Measurements from ENCODE around the gene PEX26.
"Not testable (repeated sequence)": the region's sequence is repeated elsewhere in the genome, so short reads cannot be mapped to it uniquely, and the experiment has no call there.

The PEX26 gene

GRCh38 chr22:18071307-18071967 is 6.4 kb upstream of the PEX26 start:
- DNase-seq (ENCODE audit: low spot score) = not testable (repeated sequence)

- no peak for DNase-seq (ENCODE audit: low spot score)
Observed at GRCh38 chr22:18071968-18072310, 5.9 kb upstream of the PEX26 start.

GRCh38 chr22:18073467-18073866 is 4.3 kb upstream of the PEX26 start:
- DNase-seq (ENCODE audit: low spot score) = no peak

- DNase-seq (ENCODE audit: low spot score) = not testable (repeated sequence)
Observed at GRCh38 chr22:18073927-18074326, 3.9 kb upstream of the PEX26 start.

- no peak for DNase-seq (ENCODE audit: low spot score)
Observed at GRCh38 chr22:18075101-18075719, 2.6 kb upstream of the PEX26 start.

- DNase-seq (ENCODE audit: low spot score) = peak; percentile 60
Observed at GRCh38 chr22:18075720-18076497, 1.9 kb upstream of the PEX26 start.

- no peak for DNase-seq (ENCODE audit: low spot score)
Observed at GRCh38 chr22:18077087-18077638, 627 bp upstream of the PEX26 start.

- DNase-seq (ENCODE audit: low spot score) = no peak
Observed at GRCh38 chr22:18078329-18079041, 695 bp downstream of the PEX26 start.

GRCh38 chr22:18079706-18080233 is 2.0 kb downstream of the PEX26 start:
- DNase-seq (ENCODE audit: low spot score) = no peak

GRCh38 chr22:18081416-18081815 is 3.6 kb downstream of the PEX26 start:
- DNase-seq (ENCODE audit: low spot score) = no peak

- no peak for DNase-seq (ENCODE audit: low spot score)
Observed at GRCh38 chr22:18082467-18082866, 4.7 kb downstream of the PEX26 start.

GRCh38 chr22:18083406-18083805 is 5.6 kb downstream of the PEX26 start:
- no peak for DNase-seq (ENCODE audit: low spot score)

- DNase-seq (ENCODE audit: low spot score) = no peak
Observed at GRCh38 chr22:18085188-18085587, 7.4 kb downstream of the PEX26 start.

GRCh38 chr22:18087350-18087855 is 9.6 kb downstream of the PEX26 start:
- DNase-seq (ENCODE audit: low spot score) = no peak

- no peak for DNase-seq (ENCODE audit: low spot score)
Observed at GRCh38 chr22:18088825-18089568, 11.2 kb downstream of the PEX26 start.

GRCh38 chr22:18090286-18090685 is 12.5 kb downstream of the PEX26 start:
- DNase-seq (ENCODE audit: low spot score) = no peak

- DNase-seq (ENCODE audit: low spot score) = no peak
Observed at GRCh38 chr22:18091478-18091877, 13.7 kb downstream of the PEX26 start.

- no peak for DNase-seq (ENCODE audit: low spot score)
Observed at GRCh38 chr22:18091916-18092526, 14.2 kb downstream of the PEX26 start.

- no peak for DNase-seq (ENCODE audit: low spot score)
Observed at GRCh38 chr22:18093661-18094060, 15.9 kb downstream of the PEX26 start.

GRCh38 chr22:18095101-18095805 is 17.5 kb downstream of the PEX26 start:
- no peak for DNase-seq (ENCODE audit: low spot score)
